Frontal cortex (tissue), 4 donors: ENCODE data around the gene NOS3. TPM values are rescaled to one million over a fixed set of nuclear protein-coding genes. Genes with fewer than 3 reads are reported as not detected.

Experiments used
- DNase-seq, 2 donors: peaks; one replicate each; pipeline ENCODE4 v3.0.0; 2012; ENCODE audit warnings: low spot score in 2 of 2
- FAIRE-seq: peaks from 2 replicates; lab custom pipeline; 2012; peaks lifted over from hg19 to GRCh38; lab: Jason Lieb, UNC
- total RNA-seq: library from RNA; depleted of rRNA; stranded (reverse); fragments of >200 nt; gene quantifications from one replicate; pipeline ENCODE4 v1.2.3, GENCODE V29; 2014
- donor health status: control.
- donor health status: control.
- donor health status: control.

NOS3 gene
- total RNA-seq, 1 donor from 2014 or later = 0.82 TPM

DNA sequence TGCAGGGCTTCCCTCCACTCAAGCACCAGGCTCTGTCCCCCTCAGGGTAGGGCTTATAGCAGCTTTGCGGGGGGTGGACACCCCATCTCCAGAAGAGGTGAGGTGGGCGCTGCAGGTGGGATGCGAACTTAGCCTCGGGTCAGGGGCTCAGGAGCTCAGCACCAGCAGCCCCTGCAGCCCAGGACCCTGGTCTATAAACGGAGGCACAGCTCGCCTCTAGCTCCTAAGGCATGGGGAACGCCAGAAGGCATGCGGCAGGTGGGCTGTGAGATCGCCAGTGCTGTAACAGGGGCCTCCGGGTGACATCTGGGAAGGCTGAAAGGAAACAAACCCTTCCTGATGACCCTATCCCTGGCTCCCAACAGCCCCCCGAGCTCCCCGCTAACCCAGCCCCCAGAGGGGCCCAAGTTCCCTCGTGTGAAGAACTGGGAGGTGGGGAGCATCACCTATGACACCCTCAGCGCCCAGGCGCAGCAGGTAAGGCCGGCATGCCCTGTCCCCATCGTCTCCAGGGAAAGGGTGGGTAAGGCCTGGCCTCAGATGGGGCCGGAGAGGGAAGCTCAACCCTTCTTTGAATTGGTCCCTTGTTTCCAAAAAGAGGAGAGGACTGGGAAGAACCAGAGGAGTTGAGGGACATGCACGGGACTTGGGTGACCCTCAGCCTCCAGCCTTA lies 4.2 kb downstream of the NOS3 start:
- DNase-seq = no peak
- no peak for FAIRE-seq

DNA sequence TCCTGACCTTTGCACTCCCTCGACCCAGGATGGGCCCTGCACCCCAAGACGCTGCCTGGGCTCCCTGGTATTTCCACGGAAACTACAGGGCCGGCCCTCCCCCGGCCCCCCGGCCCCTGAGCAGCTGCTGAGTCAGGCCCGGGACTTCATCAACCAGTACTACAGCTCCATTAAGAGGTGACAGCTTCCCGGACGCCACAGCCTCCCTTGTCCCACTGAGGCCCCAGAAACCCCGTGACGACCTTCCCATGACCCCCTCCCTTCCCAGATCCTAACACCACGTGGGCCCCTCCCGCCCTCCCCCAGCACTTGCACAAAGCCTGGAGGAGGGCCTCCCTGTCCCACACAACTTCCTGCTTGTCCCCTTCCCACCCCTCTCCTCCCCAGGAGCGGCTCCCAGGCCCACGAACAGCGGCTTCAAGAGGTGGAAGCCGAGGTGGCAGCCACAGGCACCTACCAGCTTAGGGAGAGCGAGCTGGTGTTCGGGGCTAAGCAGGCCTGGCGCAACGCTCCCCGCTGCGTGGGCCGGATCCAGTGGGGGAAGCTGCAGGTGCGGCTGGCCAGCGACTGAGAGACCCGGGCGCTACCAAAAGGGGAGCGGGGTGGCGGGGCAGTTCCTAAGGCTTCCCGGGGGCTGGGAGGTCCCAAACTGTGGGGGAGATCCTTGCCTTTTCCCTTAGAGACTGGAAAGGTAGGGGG lies 5.7 kb downstream of the NOS3 start:
- DNase-seq = no peak
- no peak for FAIRE-seq

DNA sequence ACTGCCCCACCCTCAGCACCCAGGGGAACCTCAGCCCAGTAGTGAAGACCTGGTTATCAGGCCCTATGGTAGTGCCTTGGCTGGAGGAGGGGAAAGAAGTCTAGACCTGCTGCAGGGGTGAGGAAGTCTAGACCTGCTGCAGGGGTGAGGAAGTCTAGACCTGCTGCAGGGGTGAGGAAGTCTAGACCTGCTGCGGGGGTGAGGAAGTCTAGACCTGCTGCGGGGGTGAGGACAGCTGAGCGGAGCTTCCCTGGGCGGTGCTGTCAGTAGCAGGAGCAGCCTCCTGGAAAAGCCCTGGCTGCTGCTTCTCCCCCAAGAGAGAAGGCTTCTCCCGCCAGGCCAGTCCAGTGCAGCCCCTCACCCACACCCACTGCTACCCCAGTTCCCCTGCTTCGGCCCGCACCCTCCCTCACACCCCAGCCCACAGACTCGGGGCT lies 6.3 kb downstream of the NOS3 start:
- no peak for FAIRE-seq

DNA sequence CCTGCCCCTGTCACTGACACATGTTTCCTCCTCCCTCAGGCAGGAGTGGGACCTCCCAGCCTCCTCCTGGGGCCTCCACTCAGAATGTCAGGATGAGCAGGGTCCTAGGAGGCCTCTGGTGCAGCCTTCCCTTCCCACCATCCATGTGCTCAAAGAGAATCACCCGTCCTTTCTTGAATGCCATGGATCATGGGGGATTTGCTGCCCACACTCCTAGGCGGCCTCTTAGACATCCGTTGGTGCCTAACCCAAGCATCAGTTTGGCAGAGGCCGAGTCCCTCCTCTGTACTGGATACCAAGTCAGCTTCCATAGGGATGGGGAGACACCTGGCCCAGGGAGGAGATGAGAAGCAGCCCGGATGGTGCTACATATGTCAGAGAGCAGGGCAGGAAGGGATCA lies 7.0 kb downstream of the NOS3 start:
- DNase-seq (no peak), FAIRE-seq (no peak)

More for the DNA sequence above, 6.3 kb downstream of the NOS3 start:
- DNase-seq = no peak

DNA sequence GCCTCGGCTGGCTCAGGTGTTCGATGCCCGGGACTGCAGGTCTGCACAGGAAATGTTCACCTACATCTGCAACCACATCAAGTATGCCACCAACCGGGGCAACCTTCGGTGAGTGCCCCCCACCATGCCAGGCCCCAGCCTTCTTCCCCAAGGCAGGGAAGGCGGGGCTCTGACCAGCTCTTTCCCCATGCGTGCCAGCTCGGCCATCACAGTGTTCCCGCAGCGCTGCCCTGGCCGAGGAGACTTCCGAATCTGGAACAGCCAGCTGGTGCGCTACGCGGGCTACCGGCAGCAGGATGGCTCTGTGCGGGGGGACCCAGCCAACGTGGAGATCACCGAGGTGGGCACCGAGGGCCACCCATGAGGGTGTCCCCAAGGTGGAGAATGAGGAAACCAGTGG lies 7.5 kb downstream of the NOS3 start:
- no peak for DNase-seq

DNA sequence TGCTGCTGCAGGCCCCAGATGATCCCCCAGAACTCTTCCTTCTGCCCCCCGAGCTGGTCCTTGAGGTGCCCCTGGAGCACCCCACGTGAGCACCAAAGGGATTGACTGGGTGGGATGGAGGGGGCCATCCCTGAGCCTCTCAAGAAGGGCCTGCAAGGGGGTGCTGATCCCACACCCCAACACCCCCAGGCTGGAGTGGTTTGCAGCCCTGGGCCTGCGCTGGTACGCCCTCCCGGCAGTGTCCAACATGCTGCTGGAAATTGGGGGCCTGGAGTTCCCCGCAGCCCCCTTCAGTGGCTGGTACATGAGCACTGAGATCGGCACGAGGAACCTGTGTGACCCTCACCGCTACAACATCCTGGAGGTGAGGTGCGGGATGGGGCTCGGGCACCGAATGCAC lies 8.2 kb downstream of the NOS3 start:
- DNase-seq (no peak), FAIRE-seq (no peak)

More for the DNA sequence above, 7.5 kb downstream of the NOS3 start:
- no peak for FAIRE-seq

DNA sequence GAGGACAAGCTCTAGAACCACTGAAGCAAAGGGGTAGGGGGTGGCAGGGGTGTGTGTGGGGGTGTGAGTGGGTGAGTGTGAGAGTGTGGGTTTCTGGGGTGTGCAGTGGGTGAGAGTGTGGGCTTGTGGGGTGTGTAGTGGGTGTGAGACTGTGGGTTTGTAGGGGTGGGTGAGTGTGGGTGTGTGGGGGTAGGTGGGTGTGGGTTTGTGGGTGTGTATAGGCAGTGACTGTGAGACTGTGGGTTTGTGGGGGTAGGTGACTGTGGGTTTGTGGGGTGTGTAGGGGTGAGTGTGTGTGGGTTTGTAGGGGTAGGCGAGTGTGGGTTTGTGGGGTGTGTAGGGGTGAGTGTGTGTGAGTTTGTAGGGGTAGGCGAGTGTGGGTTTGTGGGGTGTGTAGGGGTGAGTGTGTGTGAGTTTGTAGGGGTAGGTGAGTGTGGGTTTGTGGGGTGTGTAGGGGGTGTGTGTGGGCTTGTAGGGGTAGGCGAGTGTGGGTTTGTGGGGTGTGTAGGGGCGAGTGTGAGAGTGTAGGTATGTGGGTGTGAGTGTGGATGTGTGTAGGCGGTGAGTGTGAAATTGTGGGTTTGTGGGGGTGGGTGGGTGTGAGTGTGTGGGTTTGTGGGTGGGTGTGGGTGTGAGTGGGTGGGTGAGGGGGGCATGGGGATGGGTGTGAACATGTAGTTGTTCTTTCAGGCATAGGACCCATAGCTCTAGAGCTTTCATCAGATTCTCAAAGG lies 8.8 kb downstream of the NOS3 start:
- DNase-seq (no peak), FAIRE-seq (no peak)

DNA sequence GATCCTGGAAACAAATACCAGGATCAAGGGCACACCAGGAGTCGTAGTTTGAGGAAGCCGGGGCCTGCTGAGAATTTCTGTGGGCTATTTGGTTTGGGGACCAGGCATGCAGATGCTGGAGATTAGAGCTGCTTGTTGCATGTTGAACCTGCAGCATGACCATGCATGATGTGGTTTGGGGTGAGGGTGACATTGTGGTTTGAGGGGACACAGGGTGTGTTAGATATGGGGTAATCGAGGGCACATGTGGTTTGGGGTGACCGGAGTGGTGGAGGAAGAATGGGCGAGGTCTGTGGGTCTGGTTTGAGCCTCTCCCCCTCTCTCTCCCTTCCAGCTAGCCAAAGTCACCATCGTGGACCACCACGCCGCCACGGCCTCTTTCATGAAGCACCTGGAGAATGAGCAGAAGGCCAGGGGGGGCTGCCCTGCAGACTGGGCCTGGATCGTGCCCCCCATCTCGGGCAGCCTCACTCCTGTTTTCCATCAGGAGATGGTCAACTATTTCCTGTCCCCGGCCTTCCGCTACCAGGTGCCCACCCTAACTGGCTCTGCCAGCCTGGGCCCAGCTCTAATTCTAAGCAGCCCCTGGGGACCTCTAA lies 10.2 kb downstream of the NOS3 start:
- DNase-seq (no peak), FAIRE-seq (no peak)

DNA sequence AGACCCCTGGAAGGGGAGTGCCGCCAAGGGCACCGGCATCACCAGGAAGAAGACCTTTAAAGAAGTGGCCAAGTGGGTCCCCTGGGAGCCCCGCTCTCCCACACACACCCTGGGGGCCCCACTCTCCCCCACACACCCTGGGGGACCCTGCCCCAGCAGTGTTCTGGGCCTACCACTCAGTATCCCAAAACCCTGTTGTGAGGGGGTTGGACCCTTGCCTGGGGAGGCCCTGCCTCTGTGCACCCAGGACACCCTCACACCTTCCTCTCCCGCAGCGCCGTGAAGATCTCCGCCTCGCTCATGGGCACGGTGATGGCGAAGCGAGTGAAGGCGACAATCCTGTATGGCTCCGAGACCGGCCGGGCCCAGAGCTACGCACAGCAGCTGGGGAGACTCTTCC lies 10.7 kb downstream of the NOS3 start:
- FAIRE-seq (no peak), DNase-seq (no peak)

DNA sequence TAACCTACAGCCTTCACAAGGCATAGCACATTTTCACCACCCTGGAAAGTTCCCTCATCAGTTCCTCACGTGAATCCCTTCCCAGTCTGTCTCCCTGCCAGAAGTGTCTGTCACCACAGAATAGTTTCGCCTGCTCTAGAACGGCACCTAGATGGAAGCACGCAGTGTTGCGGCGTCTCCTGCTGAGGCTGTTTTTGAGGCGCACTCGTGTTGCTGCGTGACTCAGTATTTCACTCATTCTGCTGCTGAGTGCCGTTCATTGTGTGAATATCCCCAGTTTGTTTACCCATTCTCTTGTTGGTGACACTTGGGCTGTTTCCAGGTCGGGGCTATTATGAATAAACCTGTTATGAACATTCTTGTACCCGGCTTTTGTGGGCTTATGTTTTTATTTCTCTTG lies 12.8 kb downstream of the NOS3 start:
- FAIRE-seq = no peak
- DNase-seq = no peak

DNA sequence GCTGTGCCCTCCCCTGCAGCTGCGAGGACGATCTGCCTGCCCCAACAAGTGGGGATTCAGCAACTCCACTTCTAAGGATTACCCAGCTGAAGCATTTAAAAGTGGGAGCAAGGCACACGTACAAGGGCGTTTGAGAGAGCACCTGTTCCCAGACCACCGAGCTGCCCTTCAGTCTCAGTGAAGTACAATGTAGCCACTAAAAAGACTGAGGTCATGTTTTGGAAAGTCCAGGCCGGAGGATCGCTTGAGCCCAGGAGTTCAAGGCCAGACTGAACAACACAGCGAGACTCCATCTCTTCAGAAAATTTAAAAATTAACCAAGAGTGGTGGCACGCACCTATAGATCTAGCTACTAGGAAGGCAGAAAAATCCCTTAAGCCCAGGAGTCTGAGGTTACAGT lies 14.7 kb downstream of the NOS3 start:
- DNase-seq = no peak
- FAIRE-seq = no peak

DNA sequence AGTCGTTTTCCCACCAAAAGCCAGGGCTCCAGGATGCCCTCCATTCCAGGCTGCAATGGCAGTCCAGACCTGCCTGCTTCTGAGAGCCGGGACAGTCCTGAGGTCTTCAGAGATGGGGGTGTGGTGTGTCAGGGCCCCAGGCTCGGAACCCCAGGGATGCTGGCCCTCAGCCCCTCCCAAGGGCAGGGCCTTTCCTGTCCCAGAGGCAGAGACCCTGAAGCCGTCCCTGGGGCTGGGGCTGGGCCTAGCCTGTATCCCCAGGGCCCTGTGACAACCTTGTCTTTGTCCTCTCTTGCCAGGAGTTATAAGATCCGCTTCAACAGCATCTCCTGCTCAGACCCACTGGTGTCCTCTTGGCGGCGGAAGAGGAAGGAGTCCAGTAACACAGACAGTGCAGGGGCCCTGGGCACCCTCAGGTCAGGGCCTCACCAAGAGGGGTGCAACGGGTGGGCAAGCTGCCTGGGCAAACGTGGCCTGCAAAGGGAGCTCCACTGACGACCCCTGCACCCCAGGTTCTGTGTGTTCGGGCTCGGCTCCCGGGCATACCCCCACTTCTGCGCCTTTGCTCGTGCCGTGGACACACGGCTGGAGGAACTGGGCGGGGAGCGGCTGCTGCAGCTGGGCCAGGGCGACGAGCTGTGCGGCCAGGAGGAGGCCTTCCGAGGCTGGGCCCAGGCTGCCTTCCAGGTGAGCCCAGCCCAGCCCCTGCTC lies 15.9 kb downstream of the NOS3 start:
- FAIRE-seq (no peak), DNase-seq (no peak)

DNA sequence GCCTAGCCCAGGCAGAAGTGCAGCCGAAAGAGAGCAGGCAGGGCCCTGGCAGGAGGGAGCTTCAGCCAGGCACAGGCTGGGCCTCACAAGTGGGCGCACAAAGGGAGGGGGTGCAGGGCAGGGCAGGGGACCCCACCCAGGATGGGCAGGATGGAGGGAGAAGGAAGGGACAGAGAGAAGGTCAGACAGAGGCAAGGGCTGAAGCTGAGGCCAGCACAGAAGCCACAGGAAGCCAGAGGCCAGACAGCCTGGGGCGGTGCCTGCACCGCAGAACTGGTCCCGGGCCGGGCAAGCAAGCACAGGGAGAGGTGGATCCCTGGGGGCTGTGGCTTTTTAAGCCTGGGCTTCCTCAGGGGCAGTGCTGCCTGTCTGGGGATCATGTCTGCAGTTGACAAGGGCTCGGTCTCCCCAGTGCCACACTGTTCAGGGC lies 16.7 kb downstream of the NOS3 start:
- FAIRE-seq (no peak), DNase-seq (no peak)

DNA sequence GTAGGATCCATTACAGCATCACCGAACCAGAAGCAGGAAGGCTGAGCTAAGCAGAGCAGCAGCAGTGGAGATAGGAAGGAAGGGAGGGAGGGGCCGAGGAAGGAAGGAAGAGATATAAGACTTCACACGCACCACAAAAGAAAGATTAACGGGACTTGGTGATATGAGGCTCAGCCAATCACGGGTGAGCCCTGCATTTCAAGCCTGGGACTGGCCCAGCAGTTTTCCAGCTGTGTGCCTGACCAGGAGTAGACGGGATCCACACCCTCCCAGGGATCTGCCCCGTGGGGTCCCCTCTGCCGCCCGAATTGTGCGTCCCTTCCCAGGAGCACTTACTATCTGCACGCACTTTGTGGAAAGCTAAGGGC lies 17.3 kb downstream of the NOS3 start:
- no peak for DNase-seq
- no peak for FAIRE-seq

DNA sequence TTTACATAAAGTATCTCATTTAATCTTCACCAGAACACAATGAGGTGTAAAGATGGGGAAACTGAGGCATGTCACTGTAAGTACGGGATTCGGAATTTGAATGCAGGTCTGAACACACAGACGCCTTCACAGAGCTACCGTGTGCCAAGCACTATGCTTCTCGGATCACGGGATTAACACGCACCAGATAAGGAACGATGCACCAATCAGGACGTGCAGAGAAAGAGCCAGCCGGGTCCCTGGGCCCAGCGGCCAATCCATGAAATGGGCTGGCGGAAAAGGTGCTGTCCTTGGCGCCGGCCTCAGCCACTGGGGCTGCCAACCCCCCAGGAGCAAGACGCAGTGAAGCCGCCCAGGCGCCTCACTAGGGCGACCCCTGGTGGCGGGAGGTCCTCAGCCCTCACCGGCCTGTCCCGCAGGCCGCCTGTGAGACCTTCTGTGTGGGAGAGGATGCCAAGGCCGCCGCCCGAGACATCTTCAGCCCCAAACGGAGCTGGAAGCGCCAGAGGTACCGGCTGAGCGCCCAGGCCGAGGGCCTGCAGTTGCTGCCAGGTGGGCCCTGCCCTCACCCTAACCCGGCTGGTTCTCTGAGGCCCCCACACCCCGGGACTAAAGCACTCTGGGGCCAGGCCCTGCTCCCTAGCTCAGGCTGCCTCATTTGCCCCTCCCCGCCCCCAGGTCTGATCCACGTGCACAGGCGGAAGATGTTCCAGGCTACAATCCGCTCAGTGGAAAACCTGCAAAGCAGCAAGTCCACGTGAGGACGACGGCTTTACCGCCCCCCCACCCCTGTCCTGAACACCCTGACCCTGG lies 17.9 kb downstream of the NOS3 start:
- DNase-seq = peak; percentile 59 to 63
- no peak for FAIRE-seq

DNA sequence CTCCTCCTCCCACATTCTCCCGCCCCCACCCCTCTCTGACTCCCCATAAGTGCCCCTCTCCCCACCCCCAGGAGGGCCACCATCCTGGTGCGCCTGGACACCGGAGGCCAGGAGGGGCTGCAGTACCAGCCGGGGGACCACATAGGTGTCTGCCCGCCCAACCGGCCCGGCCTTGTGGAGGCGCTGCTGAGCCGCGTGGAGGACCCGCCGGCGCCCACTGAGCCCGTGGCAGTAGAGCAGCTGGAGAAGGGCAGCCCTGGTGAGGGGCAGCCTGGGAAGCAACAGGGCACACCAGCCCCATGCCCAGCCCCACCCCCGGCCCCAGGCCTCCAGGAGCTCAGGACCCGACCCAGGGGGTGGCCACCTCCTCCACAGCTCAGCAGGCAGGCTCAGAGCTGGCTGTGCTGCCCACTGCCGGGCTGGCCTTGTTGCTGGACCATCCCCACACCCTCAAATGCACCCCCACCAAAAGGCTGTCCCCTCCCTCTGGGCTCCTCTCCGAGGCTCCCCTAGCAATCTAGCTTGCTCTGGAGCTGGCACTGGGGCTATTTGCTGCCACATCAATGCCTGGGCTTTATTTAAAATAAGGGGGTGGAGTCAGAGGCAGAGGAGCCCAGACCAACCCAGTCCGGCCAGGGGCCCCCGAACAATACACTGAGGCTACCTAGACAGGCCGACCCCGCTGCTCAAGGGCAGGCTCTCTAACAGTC lies 18.7 kb downstream of the NOS3 start:
- FAIRE-seq (no peak), DNase-seq (no peak)

DNA sequence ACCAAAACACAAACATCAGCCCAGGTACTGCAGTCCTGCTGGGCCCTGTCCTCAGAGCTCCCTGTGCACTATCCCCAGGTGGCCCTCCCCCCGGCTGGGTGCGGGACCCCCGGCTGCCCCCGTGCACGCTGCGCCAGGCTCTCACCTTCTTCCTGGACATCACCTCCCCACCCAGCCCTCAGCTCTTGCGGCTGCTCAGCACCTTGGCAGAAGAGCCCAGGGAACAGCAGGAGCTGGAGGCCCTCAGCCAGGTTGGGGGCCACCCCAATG lies 19.2 kb downstream of the NOS3 start:
- DNase-seq (no peak), FAIRE-seq (no peak)

DNA sequence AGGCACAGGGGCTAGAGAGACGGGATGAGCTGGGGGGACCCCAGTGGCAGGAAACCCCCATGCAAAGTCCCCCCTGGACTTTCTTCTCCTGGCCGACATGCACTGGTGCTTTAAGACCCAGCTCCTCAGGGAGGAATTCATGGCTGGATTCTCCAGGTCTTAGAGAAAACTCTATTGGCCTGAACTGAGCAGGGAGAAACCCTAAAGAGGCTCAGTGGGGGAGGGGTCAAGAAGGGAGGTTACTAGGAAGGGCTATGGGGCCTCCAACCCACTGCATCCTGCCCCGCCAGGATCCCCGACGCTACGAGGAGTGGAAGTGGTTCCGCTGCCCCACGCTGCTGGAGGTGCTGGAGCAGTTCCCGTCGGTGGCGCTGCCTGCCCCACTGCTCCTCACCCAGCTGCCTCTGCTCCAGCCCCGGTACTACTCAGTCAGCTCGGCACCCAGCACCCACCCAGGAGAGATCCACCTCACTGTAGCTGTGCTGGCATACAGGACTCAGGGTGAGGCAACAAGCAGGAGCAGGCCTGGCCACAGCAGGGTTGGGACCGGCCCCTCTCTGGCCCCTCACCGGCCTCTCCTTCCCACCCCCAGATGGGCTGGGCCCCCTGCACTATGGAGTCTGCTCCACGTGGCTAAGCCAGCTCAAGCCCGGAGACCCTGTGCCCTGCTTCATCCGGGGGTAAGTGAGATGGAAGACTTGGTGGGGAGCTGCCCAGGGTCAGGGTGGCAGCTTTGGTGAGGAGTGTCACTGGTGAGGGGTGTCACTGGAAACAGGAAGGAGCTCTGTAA lies 19.7 kb downstream of the NOS3 start:
- DNase-seq = no peak
- FAIRE-seq = no peak
